SK-N-MC (cell line): Measurements from ENCODE around the gene ORC3.

Source experiments
- EZH2 ChIP-seq: fragments of 200-600 bp; sonication (generic); IDR thresholded peaks from one replicate; pipeline ENCODE4 v1.6.1; 2017; ENCODE audit warnings: antibody characterized with exemption
- POLR2AphosphoS5 ChIP-seq: IDR thresholded peaks from 2 replicates; pipeline ENCODE4 v1.6.1; 2012; ENCODE audit warnings: mild to moderate bottlenecking, low read depth, low read length, borderline replicate concordance

DNA sequence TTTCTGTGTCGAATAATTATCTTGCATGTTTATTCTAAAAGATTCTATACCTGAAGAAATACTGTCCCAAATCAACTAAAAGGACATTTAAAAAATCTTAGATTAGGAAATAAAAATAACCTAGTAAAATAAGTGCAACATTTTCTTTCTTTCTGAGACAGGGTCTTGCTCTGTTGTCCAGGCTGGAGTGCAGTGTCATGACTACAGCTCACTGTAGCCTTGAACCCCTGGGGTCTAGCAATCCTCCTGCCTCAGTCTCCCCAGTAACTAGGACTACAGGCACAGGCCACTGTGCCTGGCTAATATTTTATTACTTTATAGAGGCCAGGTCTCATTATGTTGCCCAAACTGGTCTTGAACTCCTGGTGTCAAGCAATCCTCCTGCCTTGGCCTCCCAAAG, 48.9 kb upstream of the ORC3 start:
- TF ChIP-seq EZH2 (no peak), POLR2AphosphoS5 (no peak)
